ENCODE measurements around the gene GNAI3.

The GNAI3 gene

GRCh38 chr1:109527098-109527811 lies 21.2 kb upstream of the GNAI3 start:
- DNase-seq (ENCODE audit: low read depth), result no peak

- DNase-seq (ENCODE audit: low read depth), result no peak
Measured at GRCh38 chr1:109527846-109528695, 20.3 kb upstream of the GNAI3 start.

DNA sequence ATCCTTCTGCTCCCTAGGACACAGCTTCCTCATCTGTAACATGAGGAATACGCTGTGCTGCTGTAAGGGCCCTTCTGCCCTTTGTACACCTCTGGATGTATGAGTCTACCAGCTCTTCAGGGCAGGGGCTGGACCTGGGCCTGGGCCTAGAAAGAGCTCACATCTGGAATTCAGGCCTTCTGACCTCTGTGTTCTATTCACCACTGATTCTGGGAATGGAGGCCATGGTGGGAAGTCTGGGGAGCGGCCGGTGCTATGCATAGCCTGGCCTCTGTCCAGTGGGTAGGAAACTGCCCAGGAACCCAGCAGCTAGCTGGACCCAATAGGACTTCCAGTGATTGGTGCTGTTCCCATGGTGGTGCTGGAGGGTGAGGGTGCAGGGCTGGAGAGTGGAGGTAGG lies 19.7 kb upstream of the GNAI3 start:
- DNase-seq (ENCODE audit: low read depth), result no peak

- no peak for DNase-seq (ENCODE audit: low read depth)
Measured at GRCh38 chr1:109529881-109530456, 18.4 kb upstream of the GNAI3 start.

DNA sequence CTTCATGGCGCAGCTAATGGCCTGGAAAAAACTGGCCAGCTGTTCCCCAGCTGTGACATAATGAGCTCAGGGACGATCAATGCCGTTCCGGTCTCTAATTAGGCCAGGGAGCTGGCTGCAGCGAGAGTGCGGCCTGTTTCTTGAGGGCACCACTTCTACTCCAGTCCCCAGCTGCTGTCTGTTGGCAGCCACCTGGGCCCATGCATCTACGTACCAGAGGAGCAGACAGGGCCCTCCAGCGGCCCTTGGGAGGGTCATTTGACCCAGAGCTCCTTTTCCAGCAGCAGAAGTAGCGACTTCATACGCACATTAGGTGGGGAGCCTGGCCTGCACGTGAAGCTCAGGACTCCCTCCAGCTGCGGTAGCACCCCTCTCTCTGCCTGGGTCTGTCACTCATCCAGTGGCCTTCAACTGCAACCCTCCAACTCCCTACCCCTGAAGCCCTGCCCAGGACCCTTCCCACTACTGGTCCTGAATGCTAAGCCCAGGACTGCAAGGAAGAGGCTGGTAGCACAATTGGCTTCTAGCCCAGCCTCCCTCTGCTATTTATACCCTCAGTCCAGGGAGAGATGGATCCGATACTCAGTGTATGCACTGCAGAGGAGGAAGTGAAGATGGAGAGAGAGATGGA lies 17.8 kb upstream of the GNAI3 start:
- DNase-seq (ENCODE audit: low read depth), result no peak

DNA sequence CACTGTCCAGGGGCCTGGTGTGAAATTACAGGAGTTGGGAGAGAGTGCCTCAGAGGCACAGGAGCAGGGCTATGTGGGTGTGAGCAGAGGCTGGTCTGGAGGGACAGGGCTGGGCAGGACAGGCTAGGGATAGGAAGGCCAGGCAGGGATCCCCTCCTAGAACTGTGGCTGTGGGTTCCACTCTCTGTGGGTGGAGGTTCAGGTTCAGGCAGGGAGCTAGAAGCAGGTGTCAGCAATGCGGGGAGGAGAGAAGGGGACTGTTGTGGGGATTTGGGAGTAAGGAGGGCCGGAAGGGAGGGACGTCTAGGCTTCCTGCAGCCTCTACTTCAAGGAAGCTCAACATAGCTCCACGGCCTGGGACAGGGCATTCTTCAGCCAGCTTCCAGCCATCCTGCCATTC lies 17.0 kb upstream of the GNAI3 start:
- no peak for DNase-seq (ENCODE audit: low read depth)

DNA sequence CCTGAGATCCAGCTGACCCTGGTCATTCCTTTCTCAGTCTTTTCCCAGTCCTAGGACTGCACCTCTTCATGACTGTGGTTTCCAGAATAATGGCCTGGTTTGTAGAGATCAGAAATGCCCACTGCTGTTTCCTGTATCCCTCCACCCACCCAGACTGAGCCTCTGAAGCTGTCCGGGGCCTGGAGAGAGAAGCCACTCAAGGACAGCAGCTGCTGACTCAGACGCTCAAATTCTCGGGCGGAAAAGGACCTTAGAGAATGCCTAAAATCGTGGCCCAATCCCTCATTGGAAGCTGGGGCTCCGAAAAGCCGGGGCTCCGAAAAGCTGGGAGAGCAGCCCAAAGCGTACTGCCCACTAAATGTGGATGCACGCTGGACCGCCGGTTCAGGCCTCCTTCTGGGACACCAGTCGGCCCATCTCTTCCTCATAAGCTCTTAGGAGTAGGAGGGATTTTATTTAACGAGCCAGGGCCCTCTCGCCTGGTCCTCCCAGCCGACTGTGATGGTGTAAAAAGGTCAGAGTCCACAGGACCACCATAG lies 16.5 kb upstream of the GNAI3 start:
- DNase-seq (ENCODE audit: low read depth), result no peak

DNA sequence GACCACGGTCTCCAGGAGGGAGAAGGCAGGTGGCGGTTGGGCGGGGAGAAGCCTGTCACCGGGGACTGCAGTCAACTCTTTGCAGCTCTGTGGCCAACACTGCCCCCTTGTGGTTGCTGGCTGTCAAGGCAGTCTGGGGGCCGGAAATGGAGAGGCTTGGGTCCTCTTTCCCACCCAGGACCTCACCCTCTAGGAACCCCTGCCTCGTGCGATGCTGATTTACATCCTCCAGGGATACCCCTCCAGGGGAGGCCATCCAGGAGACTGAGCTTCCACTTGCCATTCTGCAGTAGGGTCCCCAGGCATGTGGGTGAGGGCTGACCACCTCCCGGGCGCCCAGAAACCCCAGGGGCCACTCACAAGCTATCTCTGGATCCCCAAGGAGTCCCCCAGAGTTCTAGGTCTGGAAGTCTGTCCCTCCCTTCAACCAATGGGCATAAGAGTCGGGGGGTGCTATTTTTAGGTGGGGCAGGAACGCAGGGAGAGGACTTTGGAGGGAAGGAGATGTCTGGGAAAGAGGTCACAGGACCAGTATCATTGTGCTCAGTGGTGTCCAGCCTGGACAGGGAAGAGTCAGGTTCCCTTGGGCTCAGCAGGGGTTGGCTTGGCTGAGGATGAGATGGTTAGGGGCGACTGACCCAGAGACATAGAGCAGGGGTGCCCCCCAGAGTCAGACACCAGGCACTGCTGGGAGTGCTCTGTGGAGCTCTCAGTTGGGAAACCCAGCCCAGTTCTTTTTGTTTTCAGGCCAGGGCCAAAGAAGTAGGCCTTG lies 15.9 kb upstream of the GNAI3 start:
- DNase-seq (ENCODE audit: low read depth), result peak; percentile 76

GRCh38 chr1:109534307-109534858 lies 14.0 kb upstream of the GNAI3 start:
- no peak for DNase-seq (ENCODE audit: low read depth)

GRCh38 chr1:109535481-109535880 lies 12.9 kb upstream of the GNAI3 start:
- no peak for DNase-seq (ENCODE audit: low read depth)

GRCh38 chr1:109535971-109536491 lies 12.4 kb upstream of the GNAI3 start:
- DNase-seq (ENCODE audit: low read depth), result no peak

DNA sequence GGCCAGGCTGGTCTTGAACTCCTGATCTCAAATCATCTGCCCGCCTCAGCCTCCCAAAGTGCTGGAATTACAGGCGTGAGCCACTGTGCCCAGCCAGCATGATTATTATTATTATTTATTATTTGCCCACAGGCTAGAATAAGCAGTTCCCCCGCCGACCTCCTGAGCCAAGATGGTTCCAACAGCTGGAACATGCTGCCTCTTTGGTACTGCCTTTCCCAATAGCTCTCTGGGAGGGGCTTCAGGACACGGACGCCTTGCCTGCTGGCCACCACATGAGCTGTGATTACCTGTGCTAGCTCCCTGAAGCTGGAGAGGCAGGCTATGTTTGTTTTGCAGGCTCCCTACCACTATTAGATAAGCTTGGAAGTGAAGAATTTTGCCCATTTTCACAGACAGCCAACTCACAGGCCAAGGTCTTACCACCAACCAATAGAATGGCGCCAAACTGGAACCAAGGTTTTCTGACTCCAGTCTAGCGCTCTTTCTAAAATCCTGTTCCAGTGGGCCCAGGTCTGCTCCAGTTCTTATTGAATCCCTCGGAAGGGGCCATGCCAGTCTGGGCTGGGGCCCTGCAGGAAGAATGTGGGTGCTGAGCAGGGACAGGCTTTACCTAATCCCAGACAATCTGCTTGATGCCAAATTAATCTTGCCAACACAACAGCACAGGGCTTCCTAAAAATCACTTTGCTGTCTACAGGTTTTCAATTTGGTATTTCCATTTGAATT lies 10.8 kb upstream of the GNAI3 start:
- DNase-seq (ENCODE audit: low read depth), result no peak

DNA sequence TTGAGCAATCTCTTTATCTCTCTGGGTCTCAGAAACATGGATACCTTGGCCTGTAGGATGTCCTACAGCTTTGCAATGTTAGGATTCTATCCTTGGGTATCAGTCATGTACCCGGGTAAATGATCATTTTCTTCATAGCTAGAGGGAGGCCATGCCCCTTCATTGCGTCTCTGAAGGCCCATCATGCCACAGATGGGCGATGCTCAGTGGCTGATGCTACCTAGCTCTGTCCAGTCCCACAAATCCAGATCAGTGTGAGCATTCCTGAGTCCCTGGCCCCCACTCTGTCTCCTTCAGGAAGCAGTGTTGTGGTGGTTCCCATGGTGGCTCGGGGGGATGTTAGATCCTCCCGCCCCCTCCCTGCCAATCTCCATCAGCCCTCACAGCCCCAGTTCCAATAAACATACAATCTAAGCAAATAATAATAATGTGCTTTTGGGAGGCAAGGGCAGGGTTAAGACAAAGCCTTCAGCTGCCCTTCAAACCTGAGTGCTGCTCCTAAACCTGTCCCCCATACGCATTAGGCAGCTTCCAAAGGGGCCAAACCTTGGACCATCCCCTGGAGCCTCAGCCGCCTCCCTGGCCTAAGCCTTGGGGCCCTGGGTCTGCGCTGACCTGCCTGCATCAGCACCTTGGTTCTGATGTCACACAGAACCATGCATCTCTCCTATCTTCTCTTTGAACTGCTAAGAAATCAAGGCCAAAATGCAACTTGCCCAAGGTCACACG lies 9.4 kb upstream of the GNAI3 start:
- no peak for DNase-seq (ENCODE audit: low read depth)

- no peak for DNase-seq (ENCODE audit: low read depth)
Measured at GRCh38 chr1:109539676-109540075, 8.7 kb upstream of the GNAI3 start, which contains the start of gene GPR61. Gene GPR61, plus strand, starts transcription at chr1:109539872. Its CDS starts 3,151 bp downstream, at chr1:109543023.

DNA sequence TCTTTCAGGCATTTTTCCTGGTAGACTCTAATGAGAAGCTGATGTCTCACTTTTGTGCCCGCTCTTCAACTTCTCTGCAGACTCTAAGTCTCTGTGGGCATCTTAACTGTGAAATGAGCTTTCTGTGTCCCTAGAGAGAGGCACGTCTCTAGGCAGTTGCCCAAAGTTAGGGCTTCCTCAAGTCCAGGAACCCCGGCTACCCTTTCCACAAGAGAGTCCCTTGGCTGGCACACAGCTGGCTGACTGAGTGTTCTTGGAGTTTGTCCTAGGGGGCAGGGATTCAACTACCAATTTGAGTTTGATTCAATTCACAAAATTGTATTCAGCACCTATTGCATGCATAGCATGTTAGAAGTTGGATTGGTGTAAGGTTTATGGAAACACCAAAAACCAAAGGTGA lies 7.3 kb upstream of the GNAI3 start:
- DNase-seq (ENCODE audit: low read depth), result no peak

DNA sequence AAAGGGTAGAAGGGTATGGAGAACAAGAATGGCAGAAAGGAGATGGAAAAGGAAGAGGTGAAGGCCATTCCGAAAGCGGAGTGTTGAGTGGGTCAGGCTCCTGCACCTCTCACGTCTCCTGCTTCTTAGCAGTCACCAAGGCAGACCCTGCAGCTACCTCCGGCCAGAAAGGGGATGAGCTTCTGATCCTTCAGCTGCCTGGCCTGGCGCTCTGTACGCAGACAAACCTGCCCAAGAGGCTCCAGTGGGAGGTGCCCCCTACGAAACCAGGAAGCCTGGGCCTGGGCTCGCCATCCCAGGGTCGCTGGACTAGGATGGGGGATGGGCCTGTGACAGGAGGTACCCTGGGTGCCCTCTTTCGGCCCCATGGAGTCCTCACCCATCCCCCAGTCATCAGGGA lies 5.8 kb upstream of the GNAI3 start:
- DNase-seq (ENCODE audit: low read depth), result no peak

- DNase-seq (ENCODE audit: low read depth), result no peak
Measured at GRCh38 chr1:109543283-109543987, 5.0 kb upstream of the GNAI3 start.

- no peak for DNase-seq (ENCODE audit: low read depth)
Measured at GRCh38 chr1:109543988-109544735, 4.3 kb upstream of the GNAI3 start.
